Neuronal stem cell (in vitro differentiated cells): Measurements from ENCODE around the gene AGXT2.
A peak's percentile ranks its signal among the peaks of the same experiment; 100 is the strongest.
"Not testable (repeated sequence)": the region's sequence is repeated elsewhere in the genome, so short reads cannot be mapped to it uniquely, and the experiment has no call there.

Experiments used
- DNase-seq: peaks from one replicate; pipeline ENCODE4 v3.0.0-alpha.2; 2013; ENCODE audit warnings: low spot score
- H2AFZ ChIP-seq: one replicate; pipeline ENCODE4 v1.6.1; 2013; ENCODE audit warnings: mild to moderate bottlenecking, low read length, inconsistent platforms
- H2AK5ac ChIP-seq: 2 replicates; pipeline ENCODE4 v1.6.1; 2013; ENCODE audit warnings: low read depth, mild to moderate bottlenecking, inconsistent platforms, low read length, moderate library complexity, mixed read lengths
- H2BK120ac ChIP-seq: 2 replicates; pipeline ENCODE4 v1.6.1; 2013; ENCODE audit warnings: low read depth, mild to moderate bottlenecking, inconsistent platforms, low read length, moderate library complexity, mixed read lengths
- H2BK12ac ChIP-seq: one replicate; pipeline ENCODE4 v1.6.1; 2013; ENCODE audit warnings: low read length, inconsistent platforms
- H2BK15ac ChIP-seq: 2 replicates; pipeline ENCODE4 v1.6.1; 2013; ENCODE audit warnings: mild to moderate bottlenecking, low read length, inconsistent platforms, mixed read lengths
- H2BK5ac ChIP-seq: one replicate; pipeline ENCODE4 v1.6.1; 2013; ENCODE audit warnings: inconsistent platforms, mild to moderate bottlenecking, low read length, moderate library complexity
- H3K14ac ChIP-seq: one replicate; pipeline ENCODE4 v1.6.1; 2013; ENCODE audit warnings: low read length, inconsistent platforms
- H3K18ac ChIP-seq: 2 replicates; pipeline ENCODE4 v1.6.1; 2013; ENCODE audit warnings: low read length, inconsistent platforms
- H3K23ac ChIP-seq: 2 replicates; pipeline ENCODE4 v1.6.1; 2013; ENCODE audit warnings: low read depth, mild to moderate bottlenecking, mixed read lengths, low read length, inconsistent platforms; ENCODE audit not compliant: poor library complexity
- H3K27ac ChIP-seq: replicated peaks from 3 replicates; pipeline ENCODE4 v1.5.1; 2013; ENCODE audit warnings: low read length, inconsistent platforms
- H3K27me3 ChIP-seq, 3 experiments: 2 replicates each; pipeline ENCODE4 v1.6.1; 2013; ENCODE audit warnings: low read length in 3 of 3, mild to moderate bottlenecking in 2 of 3, inconsistent platforms in 1 of 3, low read depth in 1 of 3, mixed read lengths in 1 of 3, moderate library complexity in 1 of 3; ENCODE audit not compliant: control insufficient read depth in 3 of 3, insufficient read depth in 3 of 3
- H3K36me3 ChIP-seq, 2 donors: replicated peaks in 1 of 2; 2 replicates each; pipeline ENCODE4 v1.6.1; 2013; ENCODE audit warnings: low read length in 2 of 2; ENCODE audit not compliant: control insufficient read depth in 2 of 2, insufficient read depth in 2 of 2
- H3K4ac ChIP-seq: 2 replicates; pipeline ENCODE4 v1.6.1; 2013; ENCODE audit warnings: inconsistent platforms, mild to moderate bottlenecking, low read length, moderate library complexity
- H3K4me1 ChIP-seq, 2 donors: 1 replicate in 1 of 2; 2 replicates in 1 of 2; pipeline ENCODE4 v1.6.1; 2013; ENCODE audit warnings: low read length in 2 of 2, low read depth in 1 of 2; ENCODE audit not compliant: control insufficient read depth in 2 of 2, insufficient read depth in 1 of 2
- H3K4me2 ChIP-seq: one replicate; pipeline ENCODE4 v1.6.1; 2013; ENCODE audit warnings: mild to moderate bottlenecking, low read length, inconsistent platforms; ENCODE audit not compliant: insufficient read depth, poor library complexity, severe bottlenecking
- H3K4me3 ChIP-seq, 2 donors: 2 replicates each; pipeline ENCODE4 v1.5.1; 2013; ENCODE audit warnings: low read length in 2 of 2, mild to moderate bottlenecking in 2 of 2, inconsistent platforms in 1 of 2, moderate library complexity in 1 of 2
- H3K79me1 ChIP-seq: one replicate; pipeline ENCODE4 v1.6.1; 2013; ENCODE audit warnings: low read depth, mild to moderate bottlenecking, inconsistent platforms, low read length, moderate library complexity
- H3K9ac ChIP-seq: one replicate; pipeline ENCODE4 v1.6.1; 2013; ENCODE audit warnings: mild to moderate bottlenecking, low read depth, low read length, inconsistent platforms; ENCODE audit not compliant: poor library complexity
- H3K9me3 ChIP-seq, 2 donors: replicated peaks in 1 of 2; 2 replicates each; pipeline versions ENCODE3 to v1.6.1; 2013; ENCODE audit warnings: low read length in 2 of 2, mild to moderate bottlenecking in 2 of 2, inconsistent platforms in 1 of 2, low read depth in 1 of 2, mixed read lengths in 1 of 2, moderate library complexity in 1 of 2; ENCODE audit not compliant: control insufficient read depth in 2 of 2, insufficient read depth in 1 of 2
- H4K8ac ChIP-seq: one replicate; pipeline ENCODE4 v1.6.1; 2013; ENCODE audit warnings: low read depth, mild to moderate bottlenecking, inconsistent platforms, low read length, moderate library complexity
- H4K91ac ChIP-seq: one replicate; pipeline ENCODE4 v1.6.1; 2013; ENCODE audit warnings: low read length, low read depth, mild to moderate bottlenecking, inconsistent platforms; ENCODE audit not compliant: poor library complexity
- WGBS, 2 donors: extraction: QIAGEN DNeasy Blood & Tissue Kit; methylation state at CpG; one replicate each; pipeline ENCODE4 v1.1.7; 2013; ENCODE audit warnings: missing lambda C conversion rate in 2 of 2, mixed read lengths in 1 of 2; ENCODE audit not compliant: insufficient read length in 2 of 2, insufficient replicate concordance in 1 of 2; ENCODE audit errors: extremely low coverage in 2 of 2; 5-methylcytosine and 5-hydroxymethylcytosine counted together

The AGXT2 gene

DNA sequence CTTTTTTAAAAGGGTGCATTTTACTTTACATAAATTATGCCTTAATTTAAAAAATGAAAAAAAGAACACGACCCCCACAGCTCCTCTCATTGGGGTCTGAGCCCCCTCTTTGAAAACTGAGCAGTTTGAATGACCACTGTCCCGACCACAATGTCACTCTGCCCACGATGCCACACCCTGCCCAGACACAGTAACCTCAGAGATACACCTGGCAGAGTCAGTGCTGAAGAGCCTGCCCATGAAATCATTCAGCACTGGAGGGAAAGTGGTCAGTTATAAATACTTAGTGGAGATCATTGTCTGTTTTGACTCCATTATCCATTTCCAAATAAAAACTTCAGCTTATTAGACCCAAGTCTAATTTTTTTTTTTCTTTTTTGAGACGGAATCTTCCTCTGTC, 69.1 kb downstream of the AGXT2 start:
- no peak overlapping the region for H3K14ac ChIP-seq
- H3K4ac ChIP-seq, result no peak overlapping the region
- no peaks in the 10 kb centered on the region for H3K79me1 ChIP-seq
- WGBS, 2 donors, result no CpG with 5 or more reads among the region's 4 CpGs
- H3K4me3 ChIP-seq, result no peak overlapping the region
- no peak overlapping the region for H4K91ac ChIP-seq
- no peak overlapping the region for H3K9ac ChIP-seq
- H3K4me2 ChIP-seq, result no peak overlapping the region
- no peak for DNase-seq
- no peak overlapping the region for H2BK15ac ChIP-seq
- no peak overlapping the region for H2BK5ac ChIP-seq
- no peaks in the 10 kb centered on the region for H3K9me3 ChIP-seq
- H2AK5ac ChIP-seq, result no peak overlapping the region
- peaks cover 4% of the 10 kb centered on the region in 2 donors for H3K4me1 ChIP-seq
- H2BK120ac ChIP-seq, result no peak overlapping the region
- H3K18ac ChIP-seq, result no peak overlapping the region
- no peak overlapping the region for H3K23ac ChIP-seq
- H3K27me3 ChIP-seq, result no peaks in the 10 kb centered on the region
- no peak overlapping the region for H2BK12ac ChIP-seq
- no peak overlapping the region for H4K8ac ChIP-seq
- H3K36me3 ChIP-seq, result no peaks in the 10 kb centered on the region
- no peak overlapping the region for H3K27ac ChIP-seq
- no peak overlapping the region for H2AFZ ChIP-seq

GRCh38 chr5:34977934-34978613, 69.7 kb downstream of the AGXT2 start:
- H2BK120ac ChIP-seq, result no peak overlapping the region
- no peak overlapping the region for H3K4me3 ChIP-seq
- no peak overlapping the region for H2BK12ac ChIP-seq
- H2AK5ac ChIP-seq, result no peak overlapping the region
- WGBS, 2 donors, result no CpG with 5 or more reads among the region's 2 CpGs
- H3K23ac ChIP-seq, result no peak overlapping the region
- no peak overlapping the region for H2BK5ac ChIP-seq
- H3K14ac ChIP-seq, result no peak overlapping the region
- no peak overlapping the region for H4K8ac ChIP-seq
- H3K79me1 ChIP-seq, result no peaks in the 10 kb centered on the region
- H3K4me2 ChIP-seq, result no peak overlapping the region
- no peak overlapping the region for H3K4ac ChIP-seq
- H2BK15ac ChIP-seq, result no peak overlapping the region
- no peaks in the 10 kb centered on the region for H3K9me3 ChIP-seq
- no peak overlapping the region for H3K18ac ChIP-seq
- no peak overlapping the region for H2AFZ ChIP-seq
- H3K9ac ChIP-seq, result no peak overlapping the region
- no peaks in the 10 kb centered on the region for H3K27me3 ChIP-seq
- no peak overlapping the region for H4K91ac ChIP-seq
- no peak for DNase-seq
- H3K27ac ChIP-seq, result no peak overlapping the region
- peaks cover 4% of the 10 kb centered on the region in 2 donors for H3K4me1 ChIP-seq
- H3K36me3 ChIP-seq, result no peaks in the 10 kb centered on the region

DNA sequence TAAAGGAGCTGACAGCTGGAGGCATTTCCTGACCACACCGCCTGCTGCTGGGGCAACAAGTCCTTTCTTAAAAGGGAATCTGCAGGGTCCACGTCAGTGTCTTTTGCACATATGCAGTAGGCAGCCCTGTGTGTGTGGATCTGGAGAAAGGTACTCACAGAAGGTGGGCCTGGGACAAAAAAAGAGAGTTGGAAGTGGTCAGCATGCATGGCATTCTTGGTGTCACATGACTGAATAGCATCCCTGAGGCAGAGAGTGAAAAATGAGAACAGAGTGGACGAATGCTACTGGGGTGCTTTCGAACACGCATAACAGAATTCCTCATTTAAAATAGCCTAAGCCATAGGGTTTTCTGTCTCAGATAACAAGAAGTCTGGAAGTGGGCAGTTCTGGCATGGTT, 71.4 kb downstream of the AGXT2 start:
- H2AFZ ChIP-seq, result peak overlapping the region; percentile 55
- no peak overlapping the region for H3K4me3 ChIP-seq
- no peak overlapping the region for H2BK12ac ChIP-seq
- DNase-seq, result no peak
- H3K36me3 ChIP-seq, result no peaks in the 10 kb centered on the region
- H3K4me1 ChIP-seq, result peaks cover 4% of the 10 kb centered on the region in 2 donors
- H3K9ac ChIP-seq, result no peak overlapping the region
- H3K23ac ChIP-seq, result no peak overlapping the region
- no peak overlapping the region for H2BK120ac ChIP-seq
- no peaks in the 10 kb centered on the region for H3K27me3 ChIP-seq
- no peak overlapping the region for H2BK5ac ChIP-seq
- H3K79me1 ChIP-seq, result no peaks in the 10 kb centered on the region
- no peak overlapping the region for H2AK5ac ChIP-seq
- H3K9me3 ChIP-seq, result no peaks in the 10 kb centered on the region
- H3K4ac ChIP-seq, result no peak overlapping the region
- no peak overlapping the region for H4K8ac ChIP-seq
- no peak overlapping the region for H4K91ac ChIP-seq
- H3K4me2 ChIP-seq, result no peak overlapping the region
- H3K18ac ChIP-seq, result no peak overlapping the region
- H3K27ac ChIP-seq, result no peak overlapping the region
- H2BK15ac ChIP-seq, result no peak overlapping the region
- H3K14ac ChIP-seq, result no peak overlapping the region
- WGBS, 2 donors, result no CpG with 5 or more reads among the region's 5 CpGs

GRCh38 chr5:34971655-34972054, 76.1 kb downstream of the AGXT2 start:
- not testable (repeated sequence) for DNase-seq, H4K91ac ChIP-seq, H3K4me2 ChIP-seq, H4K8ac ChIP-seq, H3K9me3 ChIP-seq, H2BK120ac ChIP-seq, H3K4ac ChIP-seq, H3K27me3 ChIP-seq, H3K4me1 ChIP-seq, H2BK12ac ChIP-seq, H2BK5ac ChIP-seq, H3K4me3 ChIP-seq, H2AFZ ChIP-seq, H3K23ac ChIP-seq, H3K79me1 ChIP-seq, H3K14ac ChIP-seq, H2AK5ac ChIP-seq, H3K27ac ChIP-seq, H3K9ac ChIP-seq, H2BK15ac ChIP-seq, H3K18ac ChIP-seq, H3K36me3 ChIP-seq
- no CpG with 5 or more reads among the region's 4 CpGs for WGBS, 2 donors
